Bone marrow (tissue), 2 donors: ENCODE results near the gene MKNK2.

ENCODE experiments used
- DNase-seq, 2 donors: peaks; one replicate each; lab custom pipeline; 2025; lab: John Stamatoyannopoulos, UW

Gene MKNK2

DNA sequence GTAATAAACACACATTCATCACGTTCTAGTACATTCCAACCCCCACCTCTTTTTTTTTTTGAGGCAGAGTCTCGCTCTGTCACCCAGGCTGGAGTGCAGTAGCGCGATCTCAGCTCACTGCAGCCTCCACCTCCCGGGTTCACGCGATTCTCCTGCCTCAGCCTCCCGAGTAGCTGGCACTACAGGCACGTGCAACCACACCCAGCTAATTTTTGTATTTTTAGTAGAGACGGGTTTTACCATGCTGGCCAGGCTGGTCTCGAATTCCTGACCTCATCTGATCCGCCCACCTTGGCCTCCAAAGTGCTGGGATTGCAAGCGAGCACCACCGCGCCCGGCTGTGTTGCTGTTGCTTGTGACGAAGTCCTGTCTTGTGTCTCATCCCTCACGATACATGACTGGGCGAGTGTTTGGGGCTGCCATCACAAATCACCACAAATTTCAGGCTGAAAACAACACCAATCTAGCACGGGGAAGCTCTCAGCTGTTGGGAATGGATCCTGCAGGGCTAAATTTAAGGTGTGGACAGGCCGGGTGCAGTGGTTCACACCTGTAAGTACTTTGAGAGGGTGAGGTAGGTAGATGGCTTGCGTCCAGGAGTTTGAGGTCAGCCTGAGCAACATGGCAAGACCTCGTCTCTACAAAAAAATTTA lies 29.4 kb upstream of the MKNK2 start:
- DNase-seq = no peak

DNA sequence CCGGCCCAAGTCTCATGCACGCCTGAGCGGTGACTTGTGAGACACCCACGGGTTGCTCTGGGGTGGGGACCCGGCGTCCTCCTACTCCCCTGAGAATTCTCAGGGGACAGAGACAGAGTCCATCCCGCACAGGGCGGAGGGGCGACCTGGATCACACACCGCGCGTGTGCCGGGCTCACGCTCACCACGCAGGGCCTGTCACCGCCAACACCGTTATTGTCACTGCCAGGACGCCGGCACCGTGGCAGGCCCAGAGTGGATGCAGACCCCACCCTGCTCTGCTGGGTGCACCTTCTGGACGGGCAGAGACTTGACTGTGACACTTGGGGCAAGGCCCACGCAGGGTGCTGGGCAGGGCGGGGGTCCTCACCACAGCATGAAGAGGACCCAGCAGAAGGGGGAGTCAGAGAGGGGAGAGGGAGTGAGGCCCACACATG lies 28.8 kb upstream of the MKNK2 start:
- DNase-seq = no peak

DNA sequence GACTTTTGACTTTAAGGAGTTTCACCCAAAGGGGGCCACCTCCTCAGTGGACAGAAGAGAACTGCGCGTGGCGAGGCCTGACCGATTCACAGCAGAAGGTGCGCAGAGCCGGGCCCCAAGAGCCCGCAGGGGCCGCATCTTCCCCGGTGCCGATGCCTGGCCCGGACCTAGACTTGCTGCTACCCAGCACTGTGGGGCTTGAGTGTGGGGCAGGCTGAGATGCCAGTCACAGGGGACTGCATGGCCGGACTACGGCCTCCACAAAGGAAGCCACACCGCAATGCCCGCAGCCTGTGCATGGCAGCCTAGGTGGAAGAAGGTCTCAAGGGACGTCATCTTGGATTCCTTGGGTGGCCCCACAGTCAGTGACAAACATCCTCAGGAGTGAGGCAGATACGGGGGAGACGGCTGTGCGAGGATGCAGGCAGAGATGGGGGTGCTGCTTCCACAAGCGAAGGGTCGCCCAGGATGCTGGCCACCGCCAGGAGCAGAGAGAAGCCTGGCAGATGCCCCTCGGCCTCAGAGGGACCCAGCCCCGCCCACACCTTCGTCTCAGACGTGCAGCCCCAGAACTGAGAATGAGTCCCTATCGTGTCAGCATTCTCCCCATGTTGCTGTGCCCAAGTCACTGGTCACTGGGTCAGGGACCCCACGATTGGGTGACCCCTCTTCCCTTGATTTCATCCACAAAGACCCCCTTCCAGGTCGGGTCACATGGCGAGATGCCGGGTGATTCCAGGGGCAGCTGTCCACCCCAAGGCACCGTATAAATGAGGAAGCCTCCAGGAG lies 28.2 kb upstream of the MKNK2 start:
- DNase-seq = no peak

DNA sequence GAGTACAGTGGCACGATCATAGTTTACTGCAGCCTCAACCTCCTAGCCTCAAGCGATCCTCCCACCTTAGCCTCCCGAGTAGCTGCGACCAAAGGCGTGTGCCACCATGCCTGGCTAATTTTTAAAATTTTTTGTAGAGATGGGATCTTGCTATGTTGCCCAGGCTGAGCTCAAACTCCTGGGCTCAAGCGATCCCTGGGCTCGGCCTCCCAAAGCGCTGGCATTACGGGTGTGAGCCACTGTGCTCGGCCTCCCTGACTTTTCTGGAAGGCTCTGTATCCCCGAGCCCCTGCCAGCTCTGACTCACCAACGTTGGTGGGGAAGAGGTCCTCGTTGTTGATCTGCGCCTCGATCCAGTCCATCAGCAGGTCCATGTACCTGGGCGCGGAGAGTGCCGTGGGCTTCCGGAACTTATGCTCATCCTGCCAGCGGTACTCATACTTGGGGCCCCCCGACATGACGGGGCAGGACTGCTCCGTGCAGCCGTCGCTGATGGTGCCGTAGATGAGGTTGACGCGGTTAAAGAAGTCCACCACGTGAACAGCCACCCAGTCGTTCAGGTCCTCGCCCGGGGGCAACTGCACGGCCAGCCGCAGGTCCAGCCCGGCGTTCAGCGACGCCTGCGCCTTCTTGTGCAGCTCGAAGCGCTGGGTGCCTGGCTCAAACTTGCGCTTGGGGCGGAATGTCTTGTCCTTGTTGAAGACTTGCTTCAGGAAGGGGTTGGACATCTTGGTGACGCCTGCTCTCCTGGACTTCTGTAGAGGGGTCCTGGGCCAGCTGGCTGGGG lies 27.0 kb upstream of the MKNK2 start:
- no peak for DNase-seq

DNA sequence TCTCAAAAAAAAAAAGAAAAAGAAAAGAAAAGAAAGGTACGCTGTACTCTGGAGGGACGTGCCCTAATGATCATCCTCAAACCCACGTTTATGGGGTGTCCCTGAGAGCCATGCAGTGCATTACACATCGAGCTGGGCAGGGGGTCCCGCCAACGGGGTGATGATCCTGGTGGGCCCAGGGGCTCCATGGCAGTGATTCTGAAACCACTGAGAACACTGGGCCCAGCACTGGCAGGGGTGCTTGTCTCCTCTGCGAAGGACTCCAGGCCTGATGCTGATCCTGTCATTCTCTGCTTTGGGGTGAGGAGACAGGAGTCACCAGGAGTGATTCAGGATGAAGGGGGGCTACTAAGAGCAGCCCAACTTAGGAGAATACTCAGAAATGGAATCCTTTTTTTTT lies 26.4 kb upstream of the MKNK2 start:
- DNase-seq = no peak

DNA sequence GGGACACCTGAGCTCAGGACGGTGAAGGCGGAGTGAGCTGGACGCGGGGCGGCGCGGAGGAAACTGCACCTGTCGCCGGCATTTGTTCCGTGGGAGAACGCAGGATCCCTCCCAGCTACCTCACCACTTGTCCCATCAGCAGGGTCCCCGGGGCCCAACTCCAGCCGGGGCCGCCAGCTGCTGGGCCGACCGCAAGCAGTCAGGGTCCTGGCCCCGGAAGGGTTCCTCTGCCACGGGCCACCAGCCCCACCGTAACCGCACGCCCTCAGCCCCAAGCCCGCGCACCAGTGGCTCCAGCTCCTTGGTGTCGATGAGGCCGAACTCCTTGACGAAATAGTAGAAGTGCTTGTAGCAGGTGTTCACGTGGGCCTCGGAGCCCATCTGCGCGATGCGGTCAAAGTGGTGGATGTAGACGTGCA lies 25.5 kb upstream of the MKNK2 start:
- DNase-seq = no peak

DNA sequence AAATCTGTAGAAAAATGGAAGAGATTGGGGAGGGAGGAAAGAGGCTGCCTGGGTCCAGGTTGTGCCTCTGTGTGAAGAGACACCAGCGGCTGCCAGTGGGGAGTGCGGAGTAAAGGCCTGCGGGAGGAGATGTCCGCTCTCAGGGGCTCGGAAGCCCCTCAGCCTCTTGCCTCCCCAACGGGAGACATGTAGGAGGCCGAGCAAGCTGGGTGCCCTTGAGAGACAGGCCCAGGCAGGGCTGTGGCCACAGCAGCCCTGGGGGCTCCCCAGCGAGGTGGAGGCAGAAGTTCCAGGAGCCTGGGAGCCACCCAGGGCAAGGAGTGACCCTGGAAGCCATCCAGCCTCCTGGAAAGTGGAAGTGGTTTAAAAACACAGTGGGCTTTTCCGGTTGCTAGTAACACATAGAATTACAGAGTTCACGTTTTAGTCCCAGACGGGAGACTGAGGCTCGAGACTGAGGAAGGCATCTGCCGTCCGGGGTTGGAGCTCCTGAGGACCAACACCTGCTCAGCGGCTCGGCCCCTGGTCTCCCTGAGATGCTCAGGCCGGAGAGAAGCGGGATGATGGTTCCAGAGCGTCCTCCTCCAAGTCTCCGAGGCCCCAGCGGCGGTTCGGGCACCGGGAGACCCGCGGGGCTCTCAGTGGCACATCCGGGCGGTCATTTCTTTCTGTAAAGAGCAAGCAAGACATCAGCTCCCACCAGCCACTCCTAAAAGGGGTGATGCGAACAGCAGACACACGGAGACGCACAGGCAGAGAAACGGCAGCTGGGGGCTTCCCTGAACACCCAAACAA lies 21.9 kb upstream of the MKNK2 start:
- no peak for DNase-seq

DNA sequence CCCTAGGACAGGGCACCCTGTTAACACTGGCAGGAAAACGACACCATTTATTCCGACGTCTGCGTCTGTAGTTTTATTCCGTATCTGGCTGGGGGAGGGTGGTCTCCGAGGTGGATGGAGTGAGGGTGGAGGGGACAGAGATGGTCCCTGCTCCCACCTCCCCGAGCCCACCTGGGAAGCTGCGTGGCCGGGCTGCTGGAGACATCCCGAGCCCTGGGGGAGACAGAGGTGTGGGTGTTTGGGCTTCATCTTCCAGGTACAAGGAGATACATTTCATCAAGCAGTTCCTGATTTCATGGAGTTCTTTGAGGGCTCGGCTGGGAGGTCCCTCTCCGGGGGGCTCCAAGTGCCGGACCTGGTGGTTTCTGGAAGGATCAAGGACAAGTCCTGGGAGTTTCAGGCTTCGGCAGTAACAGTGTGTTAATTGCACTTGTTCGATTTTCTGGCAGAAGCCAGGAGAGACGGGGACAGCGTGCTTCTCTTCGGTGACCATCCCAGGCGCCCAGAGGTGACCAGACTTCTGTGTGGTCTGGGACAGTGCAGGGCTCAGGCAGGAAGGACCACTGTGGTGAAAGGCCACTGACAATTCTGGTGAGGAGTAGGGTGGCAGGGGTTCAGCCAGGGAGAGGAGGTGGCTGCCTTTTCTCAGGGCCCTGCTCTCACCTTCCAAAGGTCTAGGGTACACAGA lies 20.1 kb upstream of the MKNK2 start:
- no peak for DNase-seq

DNA sequence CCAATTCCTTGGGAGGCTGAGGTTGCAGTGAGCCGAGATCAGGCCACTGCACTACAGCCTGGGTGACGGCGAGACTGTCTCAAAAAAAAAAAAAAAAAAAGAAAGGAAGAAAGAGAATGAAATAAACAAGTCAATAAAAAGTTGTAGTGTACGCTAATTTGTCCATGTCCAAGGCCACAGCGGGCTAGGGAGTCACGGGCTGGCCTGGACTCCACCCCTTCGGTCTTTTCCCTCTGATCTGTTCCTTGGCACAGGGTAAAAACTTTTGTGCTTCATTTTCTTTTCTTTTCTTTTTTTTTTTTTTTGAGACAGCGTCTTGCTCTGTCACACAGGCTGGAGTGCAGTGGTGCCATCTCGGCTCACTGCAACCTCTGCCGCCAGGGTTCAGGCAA lies 19.4 kb upstream of the MKNK2 start:
- no peak for DNase-seq

DNA sequence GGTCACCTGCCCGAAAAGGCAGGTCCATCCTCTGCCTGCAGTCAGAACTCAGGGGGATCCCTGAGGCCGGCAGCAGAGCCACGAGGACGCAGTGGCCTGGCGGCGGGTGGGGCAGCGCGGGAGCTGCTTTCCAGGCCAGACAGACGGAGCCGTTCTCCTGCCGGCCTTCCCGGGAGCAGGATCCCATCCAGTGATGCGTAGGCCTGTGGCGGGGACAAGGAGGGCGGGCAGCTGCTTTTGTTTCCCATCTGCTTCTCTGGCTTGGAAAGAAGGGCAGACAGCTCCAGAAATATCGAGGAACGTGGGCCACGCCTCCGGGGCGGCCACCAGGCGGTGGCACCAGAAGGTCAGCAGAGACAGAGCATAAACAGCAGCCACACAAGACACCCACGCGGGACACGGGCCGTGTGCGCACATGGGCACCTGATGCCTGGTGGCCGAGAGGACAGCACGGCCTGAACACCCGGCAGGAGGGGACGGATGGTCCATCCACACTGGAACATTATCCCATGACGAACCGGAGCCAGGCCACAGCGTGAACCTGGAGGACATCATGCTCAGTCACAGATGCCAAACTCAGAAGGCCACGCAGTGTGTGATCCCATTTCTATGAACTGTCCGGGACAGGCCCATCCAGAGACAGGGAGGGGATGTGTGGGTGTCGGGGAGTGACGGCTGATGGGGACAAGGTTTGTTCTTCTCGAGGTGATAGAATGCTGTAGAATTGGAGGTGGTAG lies 13.9 kb upstream of the MKNK2 start:
- DNase-seq = no peak

DNA sequence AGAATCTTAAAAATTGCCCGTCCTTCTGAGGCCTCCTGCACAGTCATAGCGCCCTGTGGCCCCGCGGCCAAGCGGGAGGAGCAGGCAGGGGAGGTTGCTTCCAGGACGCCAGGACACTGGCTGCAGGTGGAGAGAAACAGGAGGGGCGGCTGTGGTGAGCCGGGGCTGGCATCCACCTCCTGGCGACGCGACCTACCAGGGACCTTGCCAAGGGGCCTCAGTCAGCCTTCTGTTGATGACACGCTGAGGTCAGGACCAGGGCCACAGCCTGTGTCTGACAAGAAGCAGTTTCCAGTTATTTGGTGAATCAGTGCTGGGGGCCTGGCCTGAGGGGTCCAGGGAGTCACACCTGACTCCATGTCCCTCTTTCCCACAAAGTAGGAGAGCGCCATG lies 13.3 kb upstream of the MKNK2 start:
- no peak for DNase-seq

DNA sequence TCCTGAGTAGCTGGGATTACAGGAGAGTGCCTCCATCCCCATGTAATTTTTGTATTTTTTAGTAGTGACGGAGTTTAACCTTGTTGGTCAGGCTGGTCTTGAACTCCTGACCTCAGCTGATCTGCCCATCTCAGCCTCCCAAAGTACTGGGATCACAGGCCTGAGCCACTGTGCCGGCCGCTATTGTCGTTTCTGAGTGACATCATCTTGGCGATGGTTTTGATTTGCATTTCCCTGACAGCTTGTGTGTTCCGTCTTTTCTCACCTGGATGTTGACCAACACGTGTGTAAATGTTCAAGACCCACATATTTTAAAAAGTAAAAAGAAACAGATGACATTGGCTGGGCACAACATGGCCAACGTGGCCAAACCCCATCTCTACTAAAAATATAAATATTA lies 12.8 kb upstream of the MKNK2 start:
- DNase-seq = no peak

DNA sequence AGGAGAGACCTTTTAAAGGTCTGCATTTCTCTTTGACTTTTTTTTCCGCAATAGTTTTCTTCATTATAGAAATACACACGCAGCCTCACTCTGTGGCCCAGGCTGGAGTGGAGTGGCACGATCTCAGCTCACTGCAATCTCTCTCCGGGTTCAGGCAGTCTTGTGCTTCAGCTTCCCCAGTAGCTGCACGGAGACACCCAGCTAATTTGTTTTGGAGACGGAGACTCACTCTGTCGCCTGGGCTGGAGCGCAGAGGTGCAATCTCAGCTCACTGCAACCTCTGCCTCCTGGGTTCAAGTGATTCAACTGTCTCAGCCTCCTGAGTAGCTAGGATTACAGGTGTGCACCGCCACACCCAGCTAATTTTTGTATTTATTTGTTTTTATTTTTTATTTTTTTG lies 11.7 kb upstream of the MKNK2 start:
- DNase-seq = no peak

DNA sequence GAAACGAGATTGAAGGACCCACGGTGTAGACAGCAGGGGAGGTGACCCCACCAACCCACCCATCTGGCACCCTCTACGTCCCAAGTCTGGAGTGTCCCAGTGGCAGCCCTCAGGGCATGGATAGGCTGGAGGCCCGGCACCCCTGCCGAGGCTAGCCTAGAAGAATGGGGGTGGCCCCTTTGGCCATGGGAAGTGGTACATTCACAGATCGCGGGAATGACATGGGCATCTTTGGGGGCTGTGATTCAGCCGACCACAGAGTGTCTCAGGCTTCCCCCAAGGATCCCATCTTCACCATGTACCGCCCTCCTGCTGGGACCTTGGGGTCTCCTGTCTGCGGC lies 11.3 kb upstream of the MKNK2 start:
- DNase-seq = no peak

DNA sequence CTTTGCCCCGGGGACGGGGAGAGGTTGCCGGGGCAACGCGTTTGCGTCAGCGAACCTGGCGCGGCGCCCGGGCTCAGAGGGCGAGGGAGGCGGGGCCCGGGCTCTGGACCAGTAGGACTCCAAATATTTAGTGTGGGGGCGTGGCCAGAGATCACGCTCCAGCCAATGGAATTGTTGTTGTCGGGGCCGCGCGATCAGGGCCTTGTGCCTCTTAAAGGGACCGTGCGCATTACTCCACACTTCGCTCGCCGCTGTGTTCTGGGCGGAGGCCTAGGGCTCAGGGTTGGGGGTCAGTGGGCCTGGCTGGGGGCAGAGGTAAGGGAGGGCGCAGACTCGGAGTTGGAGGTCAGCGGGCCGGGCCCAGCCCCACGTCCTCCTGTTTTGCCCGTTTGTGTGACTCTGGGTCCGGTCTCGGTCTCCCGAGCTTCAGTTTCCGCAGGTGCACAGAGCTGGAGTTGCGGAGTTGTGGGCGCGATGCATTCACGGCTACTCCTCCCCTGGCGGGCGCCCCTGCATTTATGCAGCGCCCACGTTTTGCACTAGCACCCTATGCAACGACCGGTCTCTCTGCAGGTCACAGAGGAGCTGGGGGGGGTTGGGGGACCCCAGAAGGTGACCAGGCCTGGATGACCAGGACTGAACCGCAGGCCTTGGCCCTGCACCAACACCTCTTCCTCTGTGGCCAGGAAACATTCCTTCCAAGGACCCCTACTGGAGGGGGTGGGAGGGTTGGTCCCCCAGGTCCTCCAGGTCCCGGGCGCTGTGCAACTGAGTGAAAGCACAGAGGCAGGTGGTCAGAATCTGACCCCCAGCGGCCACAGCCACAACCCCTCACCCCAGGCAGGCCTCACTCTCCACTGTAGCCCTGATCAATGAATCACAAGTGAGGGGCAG lies 10.7 kb upstream of the MKNK2 start:
- peak; percentile 95 for DNase-seq

DNA sequence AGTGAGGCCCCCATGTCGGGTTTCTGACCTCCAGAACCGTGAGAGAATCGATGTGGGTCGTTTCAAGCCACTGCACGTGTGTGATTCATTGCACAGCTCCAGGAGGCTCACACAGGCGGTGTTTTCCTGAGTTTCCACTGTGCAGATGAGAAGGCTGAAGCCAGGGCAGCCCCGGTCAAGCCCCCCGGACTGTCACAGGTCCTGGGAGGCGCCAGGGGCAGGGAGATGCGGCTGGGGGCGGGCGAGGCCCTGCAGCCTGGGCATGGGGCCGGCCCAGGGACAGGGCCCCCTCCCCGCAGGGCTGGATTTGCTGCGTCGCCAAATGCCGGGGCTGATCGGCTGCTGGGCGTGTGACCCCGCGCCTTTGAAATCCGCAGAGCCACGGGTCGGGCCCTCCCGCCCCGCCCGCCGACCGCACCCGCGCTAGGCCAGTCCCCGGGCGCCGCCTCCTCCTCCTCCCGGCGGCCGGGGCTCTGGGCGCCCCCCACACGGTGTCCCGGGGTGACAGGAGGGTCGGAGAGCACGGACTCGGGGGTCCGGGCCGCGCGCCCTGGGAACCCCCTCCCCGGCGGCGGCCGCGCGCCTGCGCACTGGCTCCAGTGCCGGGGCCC lies 9.9 kb upstream of the MKNK2 start:
- no peak for DNase-seq

DNA sequence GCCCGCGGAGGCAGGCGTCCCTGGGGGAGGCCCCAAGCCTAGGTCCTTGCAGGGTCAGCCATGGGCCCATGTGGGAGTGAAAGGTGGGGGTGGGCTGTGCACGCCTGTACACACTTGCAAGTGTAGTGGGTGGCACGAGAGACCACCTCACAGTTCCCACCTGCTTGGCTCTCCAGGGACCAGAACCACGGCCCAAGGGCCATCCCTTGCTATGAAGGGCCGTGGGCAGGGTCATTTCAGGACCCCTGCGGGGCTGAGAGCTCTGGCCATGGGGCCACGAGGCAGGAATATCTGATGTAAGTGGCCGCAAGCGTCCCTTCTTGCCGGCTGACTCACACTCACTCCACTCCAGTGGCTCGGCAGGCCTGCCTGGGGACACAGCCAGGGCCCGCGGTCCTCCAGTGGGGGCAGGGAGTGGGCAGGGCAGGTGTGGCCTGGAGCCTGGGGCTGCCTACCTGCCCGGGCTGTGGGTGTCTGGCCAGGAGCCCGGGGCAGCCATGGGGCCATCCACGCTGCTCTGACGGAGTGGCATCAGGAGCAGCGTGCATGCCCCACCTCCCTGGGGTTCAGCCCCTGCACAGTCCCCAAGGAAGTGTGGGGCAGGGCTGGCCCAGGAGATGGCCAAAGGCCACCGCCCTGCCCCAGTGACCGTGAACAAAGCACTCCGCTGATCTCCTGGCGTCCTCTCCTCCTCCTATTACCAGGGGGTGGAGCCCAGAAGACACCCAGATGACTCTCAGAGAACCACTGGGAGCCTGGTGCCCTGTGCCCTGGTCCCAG lies 8.6 kb upstream of the MKNK2 start:
- no peak for DNase-seq

DNA sequence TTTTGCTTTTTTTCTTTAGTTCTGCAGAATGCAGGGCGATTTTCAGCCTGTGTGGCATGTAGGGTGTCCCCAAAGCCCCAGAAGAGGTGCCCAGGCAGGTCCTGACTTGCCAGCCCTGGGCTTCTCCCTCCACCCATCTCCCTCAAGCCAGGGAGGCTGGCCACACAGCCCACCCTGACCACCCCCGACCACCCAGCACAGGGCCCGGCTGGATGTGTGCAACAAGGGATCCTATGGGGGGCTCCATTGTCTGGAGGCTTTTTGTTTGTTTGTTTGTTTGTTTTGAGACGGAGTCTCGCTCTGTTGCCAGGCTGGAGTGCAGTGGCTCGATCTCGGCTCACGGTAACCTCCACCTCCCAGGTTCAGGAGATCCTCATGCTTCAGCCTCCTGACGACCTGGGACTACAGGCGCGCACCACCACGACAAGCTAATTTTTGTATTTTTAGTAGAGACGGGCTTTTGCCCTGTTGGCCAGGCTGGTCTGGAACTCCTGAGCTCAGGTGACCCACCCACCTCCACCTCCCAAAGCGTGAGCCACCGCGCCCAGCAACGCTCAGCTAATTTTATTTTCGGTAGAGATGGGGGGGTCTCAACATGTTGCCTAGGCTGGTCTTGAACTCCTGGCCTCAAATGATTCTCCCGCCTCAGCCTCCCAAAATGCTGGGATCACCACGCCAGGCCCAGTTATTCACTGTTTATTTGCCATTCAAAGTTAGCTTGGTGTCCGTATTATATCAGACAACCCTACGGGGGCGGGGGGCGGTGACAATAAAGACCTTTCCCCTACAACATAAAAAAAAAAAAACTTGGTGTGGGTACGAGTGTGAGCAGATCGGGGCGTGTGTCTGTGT lies 7.8 kb upstream of the MKNK2 start:
- no peak for DNase-seq
